Activated T-cell treated with anti-CD3 and anti-CD28 coated beads for 1 hour (primary cell): ENCODE data around the gene HYOU1.
"Not testable (repeated sequence)": the region's sequence is repeated elsewhere in the genome, so short reads cannot be mapped to it uniquely, and the experiment has no call there.

Experiments used
- DNase-seq: peaks from one replicate; pipeline ENCODE4 v3.0.0-alpha.2; 2020; ENCODE audit warnings: low read depth

The HYOU1 gene

GRCh38 chr11:119018074-119018938 lies 38.7 kb downstream of the HYOU1 start, which contains the start of the genes RPS25 and TRAPPC4:
TSS of gene RPS25 (minus strand) at chr11:119018343. CDS start at chr11:119018284, 59 bp downstream.
TSS of gene TRAPPC4 (plus strand) at chr11:119018766. CDS start at chr11:119018796, 30 bp downstream.
- peak; percentile 89 for DNase-seq

GRCh38 chr11:119017377-119017776 lies 39.6 kb downstream of the HYOU1 start:
- DNase-seq = not testable (repeated sequence)

GRCh38 chr11:119016216-119017009 lies 40.6 kb downstream of the HYOU1 start:
- DNase-seq = no peak

- no peak for DNase-seq
These were observed 41.9 kb downstream of the HYOU1 start for GRCh38 chr11:119015054-119015611.

GRCh38 chr11:119014209-119014924 lies 42.6 kb downstream of the HYOU1 start:
- no peak for DNase-seq

GRCh38 chr11:119012629-119013170 lies 44.3 kb downstream of the HYOU1 start:
- no peak for DNase-seq

GRCh38 chr11:119011476-119012053 lies 45.4 kb downstream of the HYOU1 start:
- no peak for DNase-seq

- no peak for DNase-seq
These were observed 50.3 kb downstream of the HYOU1 start for GRCh38 chr11:119006656-119007055.

- DNase-seq = no peak
These were observed 56.1 kb downstream of the HYOU1 start for GRCh38 chr11:119000906-119001305.

GRCh38 chr11:118998822-118999221 lies 58.2 kb downstream of the HYOU1 start:
- DNase-seq = no peak

GRCh38 chr11:118998388-118998717 lies 58.7 kb downstream of the HYOU1 start:
- no peak for DNase-seq

GRCh38 chr11:118997627-118998387 lies 59.2 kb downstream of the HYOU1 start, which contains the start of gene CENATAC:
TSS of gene CENATAC (plus strand) at chr11:118998138. CDS start at chr11:118998198, 60 bp downstream.
- DNase-seq = peak; percentile 95

- no peak for DNase-seq
These were observed 59.9 kb downstream of the HYOU1 start for GRCh38 chr11:118996926-118997626.
